H4 (cell line): ENCODE data around the gene NIN. TPM values are rescaled to one million over a fixed set of nuclear protein-coding genes. Genes with fewer than 3 reads are reported as not detected.

Experiments used
- DNase-seq: peaks from one replicate; pipeline ENCODE4 v3.0.0-alpha.2; 2015; ENCODE audit warnings: low spot score
- total RNA-seq: library from RNA; depleted of rRNA; stranded (reverse); fragments of >200 nt; shearing (Covaris generic); gene quantifications from 2 replicates; pipeline ENCODE4 v1.2.3, GENCODE V29; 2014

Gene NIN
- total RNA-seq, 1 experiment from 2014 or later: 12.2 TPM

GRCh38 chr14:50837850-50838470 is 7.0 kb upstream of the NIN start:
- DNase-seq: no peak

- no peak for DNase-seq
Measured at GRCh38 chr14:50837271-50837670, 6.3 kb upstream of the NIN start.

- no peak for DNase-seq
Measured at GRCh38 chr14:50836515-50836914, 5.6 kb upstream of the NIN start.

- no peak for DNase-seq
Measured at GRCh38 chr14:50835280-50835679, 4.3 kb upstream of the NIN start.

- no peak for DNase-seq
Measured at GRCh38 chr14:50834802-50835276, 3.9 kb upstream of the NIN start.

GRCh38 chr14:50832935-50833630 is 2.1 kb upstream of the NIN start:
- DNase-seq: no peak

- no peak for DNase-seq
Measured at GRCh38 chr14:50831726-50832168, 785 bp upstream of the NIN start.

GRCh38 chr14:50830044-50830931 is 674 bp downstream of the NIN start:
- DNase-seq: no peak

- no peak for DNase-seq
Measured at GRCh38 chr14:50829489-50830043, 1.4 kb downstream of the NIN start.

GRCh38 chr14:50828721-50829488 is 2.1 kb downstream of the NIN start:
- DNase-seq: no peak

GRCh38 chr14:50826681-50827080 is 4.3 kb downstream of the NIN start:
- DNase-seq: no peak

- no peak for DNase-seq
Measured at GRCh38 chr14:50825307-50825706, 5.7 kb downstream of the NIN start.

- DNase-seq: no peak
Measured at GRCh38 chr14:50823762-50824636, 7.0 kb downstream of the NIN start.

- DNase-seq: no peak
Measured at GRCh38 chr14:50823051-50823761, 7.8 kb downstream of the NIN start.

GRCh38 chr14:50822501-50823042 is 8.4 kb downstream of the NIN start:
- no peak for DNase-seq

GRCh38 chr14:50821510-50822464 is 9.2 kb downstream of the NIN start:
- DNase-seq: no peak

- no peak for DNase-seq
Measured at GRCh38 chr14:50820786-50821509, 10.0 kb downstream of the NIN start.
